ENCODE data around the gene IRGQ.
"Not testable (repeated sequence)": the region's sequence is repeated elsewhere in the genome, so short reads cannot be mapped to it uniquely, and the experiment has no call there.

IRGQ gene

DNA sequence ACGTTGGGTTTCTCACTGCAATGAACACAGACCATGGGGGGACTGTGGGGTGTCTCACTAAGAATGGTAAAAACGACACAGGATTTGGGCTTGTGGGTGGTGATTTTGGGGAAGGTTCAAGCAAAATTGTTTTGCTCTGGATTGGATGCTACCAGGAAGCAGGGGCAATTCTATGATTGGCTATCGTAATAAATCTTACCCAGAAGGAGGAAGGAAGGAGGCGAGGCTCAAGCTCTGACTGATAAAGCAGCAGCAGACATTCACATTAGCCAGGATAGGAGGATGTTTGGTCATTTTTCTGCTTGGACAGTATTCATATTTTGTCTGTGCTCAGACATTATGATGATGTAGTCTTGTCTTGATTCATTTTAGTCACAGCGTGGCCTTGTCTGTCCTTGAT, 1.9 kb upstream of the IRGQ start:
- no peak for DNase-seq

DNA sequence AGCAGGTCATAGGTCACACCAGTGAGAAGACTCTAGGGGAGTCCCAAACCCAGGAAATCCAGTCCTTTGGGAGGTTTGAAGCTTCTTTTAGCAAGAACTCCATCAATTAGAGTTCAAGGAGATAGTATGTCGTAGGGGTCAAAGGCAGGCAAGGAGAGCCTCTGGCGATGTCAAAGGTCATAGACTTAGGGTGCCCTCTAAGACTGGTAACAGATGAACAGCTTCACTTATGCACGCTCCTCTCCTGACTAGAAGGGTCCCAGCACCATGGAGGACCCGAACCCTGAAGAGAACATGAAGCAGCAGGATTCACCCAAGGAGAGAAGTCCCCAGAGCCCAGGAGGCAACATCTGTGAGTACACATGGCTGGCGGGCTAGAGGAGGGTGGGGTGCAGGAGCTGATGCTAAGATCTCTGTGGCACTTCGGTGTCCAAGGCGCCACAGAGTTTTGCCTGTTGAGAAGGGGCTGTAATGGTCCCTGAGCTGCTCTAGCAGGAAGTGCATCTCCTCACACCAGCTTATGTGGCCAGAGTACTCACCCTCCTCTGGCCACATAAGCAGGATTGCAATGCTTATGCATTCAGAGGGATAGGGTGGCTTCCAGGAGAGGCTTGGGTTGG, 1.0 kb upstream of the IRGQ start:
- peak in 1 of 3 experiments; percentile 41 for DNase-seq

DNA sequence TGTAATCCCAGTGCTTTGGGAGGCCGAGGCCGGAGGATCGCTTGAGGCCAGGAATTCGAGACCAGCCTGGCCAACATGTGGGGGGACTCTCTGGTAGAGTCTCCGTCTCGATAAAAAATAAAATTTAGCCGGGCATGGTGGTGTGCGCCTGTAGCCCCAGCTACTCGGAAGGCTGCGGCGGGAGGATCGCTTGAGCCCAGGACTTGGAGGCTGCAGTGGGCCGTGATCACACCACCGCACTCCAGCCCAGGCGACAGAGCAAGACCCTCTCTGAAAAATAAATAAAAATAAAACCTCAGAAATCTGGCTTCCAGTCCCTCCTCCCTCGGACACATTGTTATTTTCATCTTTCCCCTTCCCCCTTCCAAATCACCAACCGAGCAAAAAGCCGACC, 332 bp downstream of the IRGQ start:
- no peak for DNase-seq

DNA sequence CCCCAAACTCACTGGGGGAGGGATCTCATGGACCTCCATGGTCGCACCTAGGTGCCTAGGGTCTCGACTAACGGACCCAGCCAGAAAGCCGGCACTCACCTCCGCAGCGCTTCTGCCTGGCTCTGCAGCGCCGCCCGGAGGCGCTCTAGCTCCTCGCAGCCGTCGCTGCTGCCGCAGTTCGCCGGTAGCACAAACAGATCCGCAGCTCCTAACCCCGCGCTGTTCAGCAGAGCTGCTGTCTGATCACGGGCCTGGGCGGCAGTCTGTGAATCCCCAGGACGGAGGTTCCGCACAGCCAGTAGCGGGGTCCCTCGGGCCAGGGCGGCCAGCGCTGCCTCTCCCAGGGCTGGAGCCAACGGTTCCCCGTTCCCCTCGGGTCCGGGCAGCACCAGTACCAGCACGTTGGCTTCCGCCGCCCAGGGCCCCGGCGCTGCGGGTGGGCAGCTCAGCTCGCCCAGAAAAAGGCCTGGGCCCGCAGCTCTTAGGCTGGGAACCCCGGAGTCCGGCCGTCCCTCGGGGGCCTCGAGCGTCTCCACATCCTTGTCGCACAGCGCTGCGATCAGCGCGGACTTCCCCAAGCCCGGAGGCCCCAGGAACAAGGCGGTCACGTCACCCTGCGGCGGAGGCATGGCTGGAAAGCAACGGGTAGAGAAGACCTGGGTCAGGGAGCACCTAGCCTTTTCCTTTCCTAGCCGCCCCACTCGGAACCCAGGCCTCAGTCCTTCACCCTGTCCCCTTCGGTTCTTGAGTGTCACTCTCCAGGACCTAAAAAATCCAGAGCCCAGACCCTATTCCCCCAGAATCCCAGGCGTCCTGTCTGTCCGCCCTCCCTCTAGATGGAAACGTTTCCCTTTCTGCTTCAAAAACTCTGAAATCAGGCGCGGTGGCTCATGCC, 977 bp downstream of the IRGQ start:
- peak; percentile 26 to 64 (median 53) for DNase-seq

DNA sequence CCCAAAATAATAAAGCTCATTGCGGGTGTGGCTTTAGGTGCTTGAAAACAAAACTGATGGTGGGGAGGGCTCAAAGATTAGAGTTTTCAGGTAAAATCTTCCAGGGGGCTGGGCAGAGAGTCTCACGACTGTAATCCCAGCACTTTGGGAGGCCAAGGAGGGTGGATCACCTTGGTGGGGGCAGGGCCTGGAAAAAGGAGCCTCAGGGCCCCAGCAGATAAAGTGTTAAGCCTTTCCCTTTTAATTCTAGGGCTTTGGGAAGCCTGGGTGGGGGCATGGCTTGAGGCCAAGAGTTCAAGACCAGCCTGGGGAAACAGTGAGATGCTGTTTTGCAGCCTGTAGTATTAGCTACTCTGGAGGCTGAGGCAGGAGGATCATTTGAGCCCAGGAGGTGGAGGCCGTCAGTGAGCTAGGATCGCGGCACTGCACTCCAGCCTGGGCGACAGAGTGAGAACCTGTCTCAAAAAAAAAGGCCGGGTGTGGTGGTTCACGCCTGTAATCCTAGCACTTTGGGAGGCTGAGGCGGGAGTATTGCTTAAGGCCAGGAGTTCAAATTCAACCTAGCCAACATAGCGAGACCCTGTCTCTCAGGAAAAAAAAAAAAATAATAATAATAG, 1.7 kb downstream of the IRGQ start:
- DNase-seq = no peak

DNA sequence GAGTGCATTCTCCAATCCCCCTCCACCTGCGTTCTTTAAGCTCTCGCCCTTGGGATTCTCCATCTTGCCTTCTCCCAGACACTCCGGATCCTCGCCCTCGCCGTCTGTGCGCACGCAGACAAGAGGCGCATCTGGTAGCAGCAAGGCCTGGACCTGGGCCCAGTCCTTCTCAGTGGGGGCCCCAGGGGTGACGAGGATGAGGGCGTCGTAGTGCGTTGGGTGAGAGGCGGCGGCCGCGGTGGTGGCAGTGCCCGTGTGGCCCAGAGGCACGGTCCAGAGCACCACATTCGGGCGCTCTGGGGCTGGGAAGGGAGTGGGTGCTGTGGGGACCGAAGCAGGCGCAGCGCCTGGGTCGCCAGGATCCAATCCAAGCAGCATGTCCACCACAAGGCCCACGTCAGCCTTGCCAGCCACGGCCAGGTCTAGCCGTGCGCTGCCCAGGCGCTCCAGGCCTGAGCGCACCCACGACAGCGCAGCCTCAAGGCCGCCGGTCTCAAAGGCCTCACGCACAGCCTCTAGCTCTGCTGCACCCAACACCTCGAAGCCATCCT, 3.1 kb downstream of the IRGQ start:
- DNase-seq = no peak

DNA sequence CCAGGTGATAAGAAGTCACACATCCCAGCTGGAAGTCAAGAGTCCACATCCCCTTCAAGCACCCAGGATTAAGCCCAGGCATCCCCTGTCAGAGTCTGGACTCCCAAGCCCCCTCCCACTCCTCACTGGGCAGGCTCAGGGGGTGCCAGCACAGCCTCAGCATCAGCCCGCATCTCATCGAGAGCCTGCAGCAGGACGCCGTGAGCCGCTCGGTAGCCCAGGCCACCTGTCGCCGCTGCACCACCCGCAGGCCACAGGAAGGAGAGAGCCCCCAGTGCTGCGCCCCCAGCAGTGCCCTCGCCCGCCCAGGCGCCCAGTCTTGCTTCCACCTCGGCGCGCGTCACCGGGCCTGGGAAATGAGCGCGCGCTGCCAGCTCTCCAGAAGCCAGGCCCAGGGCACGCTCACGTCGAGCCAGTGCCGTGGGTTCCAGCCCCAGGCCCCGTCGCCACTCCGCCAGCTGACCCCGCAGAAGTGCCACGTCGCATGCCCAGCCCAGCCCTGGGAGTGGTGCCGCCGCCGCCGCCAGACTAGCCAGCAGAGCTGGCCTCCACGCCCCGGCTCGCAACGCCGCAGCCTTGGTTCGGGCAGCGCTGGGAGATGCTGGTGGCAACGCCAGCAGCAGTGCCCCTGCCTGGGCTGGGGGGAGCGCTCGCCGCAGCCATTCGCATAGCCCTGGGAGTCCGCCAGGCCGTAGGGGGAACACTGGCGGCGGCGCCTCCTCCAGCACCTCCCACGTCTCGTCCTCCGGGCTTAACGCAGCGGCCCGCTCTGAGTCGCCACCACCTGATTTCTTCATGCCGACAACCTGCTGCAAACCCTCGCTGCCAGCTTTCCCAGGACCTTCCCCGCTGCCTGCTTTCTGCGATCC, 3.8 kb downstream of the IRGQ start:
- DNase-seq = no peak

DNA sequence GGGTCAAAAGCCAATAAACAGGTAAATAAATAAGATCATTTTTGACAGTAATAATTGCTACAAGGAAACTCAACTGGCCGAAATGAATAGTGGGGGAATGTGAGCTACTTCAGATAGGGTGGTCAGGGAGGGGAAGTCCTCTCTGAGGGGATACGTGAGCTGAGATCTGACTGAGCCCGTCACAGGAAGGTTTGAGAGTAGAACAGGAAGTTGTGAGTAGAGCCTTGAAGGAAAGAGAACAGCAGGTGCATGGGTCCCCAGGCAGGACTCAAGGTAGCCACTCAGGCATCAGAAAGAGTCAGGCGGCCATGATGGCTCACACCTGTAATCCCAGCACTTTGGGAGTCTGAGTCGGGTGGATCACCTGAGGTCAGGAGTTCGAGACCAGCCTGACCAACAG, 6.3 kb downstream of the IRGQ start:
- DNase-seq = no peak

DNA sequence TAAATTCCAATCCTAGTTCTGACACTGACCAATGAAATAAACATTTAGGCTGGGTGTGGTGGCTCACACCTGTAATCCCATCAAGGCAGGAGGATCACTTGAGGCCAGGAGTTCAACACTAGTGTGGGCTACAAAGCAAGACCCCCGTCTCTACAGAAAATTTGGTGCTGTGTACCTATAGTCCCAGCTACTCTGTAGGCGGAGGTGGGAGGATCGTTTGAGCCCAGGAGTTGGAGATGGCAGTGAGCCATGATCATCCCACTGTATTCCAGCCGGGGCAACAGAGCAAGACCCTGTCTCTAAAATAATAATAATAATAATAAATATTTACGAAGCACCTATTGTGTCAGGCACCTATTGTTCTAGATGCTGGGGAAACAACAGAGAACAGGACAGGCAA, 6.7 kb downstream of the IRGQ start:
- DNase-seq = no peak

DNA sequence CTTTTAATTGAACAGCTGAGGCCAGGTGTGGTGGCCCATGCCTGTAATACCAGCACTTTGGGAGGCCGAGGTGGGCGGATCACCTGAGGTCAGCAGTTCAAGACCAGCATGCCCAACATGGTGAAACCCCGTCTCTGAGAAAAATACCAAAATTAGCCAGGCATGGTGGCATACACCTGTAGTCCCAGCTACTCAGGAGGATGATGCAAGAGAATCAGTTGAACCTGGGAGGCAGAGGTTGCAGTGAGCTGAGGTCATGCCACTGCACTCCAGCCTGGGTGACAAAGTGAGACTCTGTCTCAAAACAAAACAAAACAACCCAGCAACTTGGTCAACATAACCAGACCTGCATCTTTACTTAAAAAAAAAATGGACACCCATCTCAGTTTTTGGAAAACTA, 8.9 kb downstream of the IRGQ start:
- DNase-seq = not testable (repeated sequence)

DNA sequence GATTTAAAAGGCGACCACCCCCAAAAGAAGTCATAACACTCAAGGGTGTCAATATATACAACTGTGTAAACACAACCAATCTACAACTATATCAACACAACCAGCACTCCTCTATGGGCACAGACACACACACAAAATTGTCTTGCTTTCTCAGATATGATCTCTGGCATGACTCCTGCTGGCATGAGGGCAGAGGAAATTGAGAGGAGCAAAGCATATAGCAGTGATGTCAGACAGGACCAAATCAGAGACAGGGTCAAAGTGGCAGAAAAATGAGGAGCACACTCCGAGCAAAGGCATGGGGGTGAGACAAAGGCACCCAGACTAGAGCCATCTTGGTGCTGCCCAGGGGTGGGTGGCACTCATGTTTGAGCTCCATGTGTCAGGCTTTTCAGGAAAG, 9.6 kb downstream of the IRGQ start:
- no peak for DNase-seq

DNA sequence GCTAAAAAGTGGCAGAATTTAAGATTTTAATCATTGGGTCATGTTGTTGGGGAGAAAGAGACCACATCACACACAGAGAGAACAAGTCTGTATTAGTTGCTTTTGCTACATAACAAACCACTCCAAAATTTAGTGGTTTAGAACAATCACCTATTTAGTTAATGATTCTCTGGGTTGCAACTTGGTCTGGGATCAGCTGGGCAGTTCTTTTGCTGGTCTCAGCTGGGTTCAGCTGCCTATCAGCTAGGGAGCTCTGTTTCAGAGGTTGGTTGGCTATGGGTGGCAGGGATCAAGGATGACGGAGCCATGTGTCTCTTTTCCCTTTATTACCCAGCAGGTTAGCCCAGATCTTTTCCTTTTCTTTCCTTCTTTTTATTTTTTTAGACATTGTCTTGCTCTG, 11.4 kb downstream of the IRGQ start:
- no peak for DNase-seq

DNA sequence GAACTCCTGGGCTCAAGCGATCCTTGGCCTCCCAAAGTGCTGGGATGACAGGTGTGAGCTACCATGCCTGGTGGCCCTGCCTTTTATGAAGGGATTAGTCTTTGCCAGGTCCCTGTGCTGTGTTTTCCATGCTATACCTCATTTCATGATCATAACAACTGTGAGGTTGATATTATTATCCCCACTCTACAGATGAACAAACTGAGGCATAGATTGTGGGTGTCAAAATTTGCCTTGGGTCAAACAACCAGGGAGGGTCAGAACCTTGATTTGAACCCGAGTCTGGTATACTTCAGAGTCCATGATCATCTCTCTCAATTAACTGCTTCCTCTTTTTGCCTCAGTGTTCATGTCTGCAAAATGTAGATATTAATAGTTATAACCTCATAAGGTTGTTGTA, 13.4 kb downstream of the IRGQ start:
- no peak for DNase-seq

DNA sequence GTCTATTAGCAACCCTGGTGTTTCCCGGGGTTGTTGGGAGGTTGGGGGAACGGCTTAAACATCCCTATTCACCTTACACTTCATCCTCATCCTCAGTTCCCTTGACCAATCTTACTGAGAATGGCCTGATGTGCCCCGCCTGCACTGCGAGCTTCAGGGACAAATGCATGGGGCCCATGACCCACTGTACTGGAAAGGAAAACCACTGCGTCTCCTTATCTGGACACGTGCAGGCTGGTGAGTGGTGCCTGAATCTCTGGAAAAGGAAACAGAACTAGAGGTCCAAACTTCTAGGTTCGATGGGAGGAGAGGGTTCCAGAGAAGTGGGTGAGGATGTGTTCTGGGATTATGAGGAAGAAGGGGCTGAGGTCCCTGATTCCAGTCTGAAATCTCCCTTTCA, 14.5 kb downstream of the IRGQ start:
- DNase-seq = no peak

DNA sequence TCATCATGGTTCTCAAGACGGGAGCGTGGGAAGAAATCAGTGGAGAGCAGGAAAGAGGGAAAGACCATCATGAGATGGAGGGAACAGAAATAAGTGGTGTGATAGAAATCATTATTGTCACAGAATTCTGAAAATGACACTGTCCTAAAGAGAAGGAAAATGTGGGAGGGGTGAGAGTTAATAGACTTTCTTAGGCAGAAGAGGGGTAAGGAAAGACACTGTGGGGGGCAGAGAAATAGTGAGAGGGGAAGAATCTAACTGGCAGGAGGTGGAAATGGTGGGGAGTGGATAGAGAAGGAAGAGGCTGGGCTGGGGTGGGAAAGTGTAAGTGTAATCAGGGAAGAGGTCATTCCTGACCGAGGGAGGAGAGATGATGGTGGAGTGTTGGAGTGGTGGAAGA, 17.1 kb downstream of the IRGQ start:
- DNase-seq = no peak

DNA sequence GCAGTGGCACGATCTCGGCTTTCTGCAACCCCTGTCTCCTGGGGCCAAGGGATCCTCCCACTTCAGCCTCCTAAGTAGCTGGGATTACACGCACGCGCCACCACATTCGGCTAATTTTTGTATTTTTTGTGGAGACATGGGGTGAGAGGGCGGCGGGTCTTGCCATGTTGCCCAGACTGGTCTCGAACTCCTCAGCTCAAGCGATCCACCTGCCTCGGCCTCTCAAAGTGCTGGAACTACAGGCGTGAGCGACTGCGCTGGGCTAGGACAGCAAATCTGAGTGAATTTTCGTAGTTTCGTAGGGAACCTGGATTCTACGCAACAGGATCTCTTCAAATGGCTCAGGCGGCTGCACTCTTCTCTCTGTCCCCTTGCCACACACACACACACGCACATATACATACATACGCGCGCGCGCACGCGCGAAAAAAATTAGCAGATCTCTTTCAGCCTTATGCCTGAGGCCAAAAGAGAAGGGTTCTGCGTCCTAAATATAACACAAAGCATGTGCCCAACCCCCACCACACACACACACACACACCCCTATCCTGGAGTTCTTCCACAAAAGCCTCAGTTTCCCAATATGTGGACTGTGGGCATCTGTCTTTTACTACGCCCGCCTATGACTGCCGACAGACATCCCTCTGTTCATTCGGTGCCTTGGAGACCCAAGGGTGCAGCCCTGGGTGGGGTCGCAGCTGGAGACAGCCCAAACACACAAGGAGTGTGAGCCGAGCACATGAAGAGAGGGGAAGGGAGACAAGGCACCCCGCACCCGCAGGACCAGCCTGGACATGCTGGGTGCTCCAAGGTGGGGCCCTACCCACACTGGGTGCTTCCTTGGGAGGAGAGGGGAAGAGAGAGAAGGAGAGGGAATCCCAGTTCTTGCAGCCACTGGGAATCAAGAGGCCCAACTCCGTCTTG, 19.7 kb downstream of the IRGQ start:
- DNase-seq = peak; percentile 39 to 74 (median 68)

DNA sequence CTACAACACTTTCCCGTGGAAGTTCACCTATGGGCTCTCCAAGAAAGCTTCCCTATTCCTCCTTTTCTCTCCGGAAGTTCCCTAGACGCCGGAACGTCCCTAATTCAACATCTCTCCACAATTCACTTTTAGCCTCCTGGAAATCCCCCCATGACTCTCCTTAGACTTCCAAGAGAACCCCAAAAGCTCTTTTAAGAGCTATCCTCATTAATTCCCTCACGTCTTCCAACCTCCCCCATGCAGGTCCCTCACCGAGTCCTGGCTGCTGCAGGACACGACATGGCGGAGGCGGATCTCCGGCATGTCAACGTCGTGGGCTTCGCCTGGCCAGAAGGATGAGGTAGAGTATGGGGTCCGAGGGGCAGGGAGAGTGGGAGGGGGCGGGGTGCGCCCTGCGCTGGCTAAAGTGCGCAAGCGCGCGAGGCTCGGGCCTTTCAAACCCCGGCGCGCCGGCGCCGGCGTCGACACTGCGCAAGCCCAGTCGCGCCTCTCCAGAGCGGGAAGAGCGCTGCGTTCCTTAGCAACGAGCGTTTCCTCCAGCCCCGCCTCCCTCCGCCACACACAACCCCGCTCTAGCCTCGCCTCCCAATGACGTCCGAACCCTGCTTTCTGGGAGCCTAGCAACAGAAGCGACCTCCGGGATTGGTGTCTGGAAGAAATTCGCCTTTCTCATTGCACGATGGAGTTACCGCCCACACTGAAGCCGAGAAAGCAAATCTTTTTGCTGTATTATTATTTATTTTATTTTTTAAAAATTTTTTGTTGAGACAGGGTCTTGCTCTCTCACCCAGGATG, 20.6 kb downstream of the IRGQ start, which contains the start of the genes PINLYP and XRCC1:
TSS of gene PINLYP (plus strand) at position 646 of the 795 bp plus-strand sequence. CDS start 1,391 bp downstream, outside the sequence.
TSS of gene XRCC1 (minus strand) at position 372 of the 795 bp plus-strand sequence. CDS start at position 303, 69 bp downstream.
- peak; percentile 96 to 99 (median 99) for DNase-seq

DNA sequence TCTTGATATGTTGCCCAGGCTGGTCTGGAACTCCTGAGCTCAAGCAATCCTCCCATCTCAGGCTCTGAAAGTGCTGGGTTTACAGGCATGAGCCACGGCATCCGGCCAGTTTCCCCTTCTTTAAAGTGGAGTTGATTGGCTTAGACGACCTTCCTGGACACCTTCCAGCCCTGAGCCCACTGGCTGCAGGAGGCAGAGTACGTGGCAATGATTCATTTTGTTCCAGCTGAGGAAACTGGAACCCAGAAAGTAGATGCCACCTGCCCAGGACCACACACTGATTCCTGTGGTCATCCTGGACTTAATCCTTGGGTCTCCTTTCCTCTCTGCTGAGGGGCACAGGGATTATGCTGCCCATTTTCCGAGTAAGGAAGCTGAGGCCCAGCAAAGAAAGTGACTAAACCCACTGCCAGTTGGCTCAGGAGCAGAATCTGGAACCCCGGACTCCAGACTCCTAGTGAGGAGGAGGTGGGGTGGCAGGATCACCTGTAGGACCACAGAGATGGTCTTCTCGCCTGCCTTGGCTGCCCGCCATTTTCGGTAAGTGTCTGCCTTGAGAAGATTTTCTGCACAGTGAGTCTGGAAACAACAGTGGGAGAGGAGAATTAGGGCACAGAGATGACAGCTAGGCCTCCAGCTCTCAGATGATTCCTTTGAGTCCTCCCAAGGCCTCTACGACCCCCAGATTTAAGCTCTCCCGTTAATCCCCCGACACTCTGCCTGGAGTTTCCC, 21.3 kb downstream of the IRGQ start:
- peak in 1 of 3 experiments; percentile 49 for DNase-seq

DNA sequence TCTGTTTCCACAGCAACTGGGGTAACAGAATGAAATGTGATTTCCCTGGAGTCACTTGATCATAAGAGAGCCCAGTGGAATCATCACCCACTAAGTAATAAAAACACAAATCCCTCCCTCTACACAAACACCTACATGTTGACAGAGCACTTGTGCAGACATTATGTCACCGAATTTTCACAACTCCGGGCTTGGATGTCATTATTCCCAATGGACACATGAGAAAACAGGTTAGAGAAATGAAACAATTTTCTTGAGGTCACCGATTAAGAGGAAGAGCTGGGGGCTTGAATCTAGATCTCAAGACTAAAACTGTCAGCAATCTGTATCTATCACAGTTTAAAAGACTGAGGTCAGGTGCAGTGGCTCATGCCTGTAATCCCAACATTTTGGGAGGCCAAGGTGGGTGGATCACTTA, 23.8 kb downstream of the IRGQ start:
- DNase-seq = peak in 2 of 3 experiments; percentile 56 to 86
